Neural cell (in vitro differentiated cells): ENCODE data around the gene GBP5.

Experiments
- EP300 ChIP-seq: fragments of 450-650 bp; conservative IDR thresholded peaks from 2 replicates; pipeline ENCODE4 v1.6.1; 2014; ENCODE audit warnings: antibody characterized with exemption, mild to moderate bottlenecking, moderate library complexity; ENCODE audit not compliant: poor library complexity, severe bottlenecking
- EZH2 ChIP-seq: fragments of 200-600, 300-800 bp; shearing (Covaris generic), sonication (generic); IDR thresholded peaks from 2 replicates; pipeline ENCODE4 v1.6.1; 2014; ENCODE audit warnings: antibody characterized with exemption, low read length, borderline replicate concordance, mild to moderate bottlenecking; ENCODE audit not compliant: insufficient read depth, poor library complexity, severe bottlenecking
- POLR2AphosphoS5 ChIP-seq: IDR thresholded peaks from 2 replicates; pipeline ENCODE4 v1.6.1; 2012
- RAD21 ChIP-seq: fragments of 450-650 bp; conservative IDR thresholded peaks from 2 replicates; pipeline ENCODE4 v1.6.1; 2014; ENCODE audit warnings: antibody characterized with exemption, mild to moderate bottlenecking, moderate library complexity
- SMC3 ChIP-seq: fragments of 450-650 bp; conservative IDR thresholded peaks from 2 replicates; pipeline ENCODE4 v1.6.1; 2014; ENCODE audit warnings: antibody characterized with exemption, mild to moderate bottlenecking, moderate library complexity; ENCODE audit not compliant: poor library complexity
- TF ChIP-seq, protein P1 (sequence below): IDR thresholded peaks from 2 replicates; pipeline ENCODE4 v1.6.1; 2012; ENCODE audit warnings: borderline replicate concordance
- TF ChIP-seq, protein P2 (sequence below): fragments of 450-650 bp; IDR thresholded peaks from 2 replicates; pipeline ENCODE4 v1.5.1; 2014; ENCODE audit warnings: antibody characterized with exemption, mild to moderate bottlenecking, moderate library complexity; ENCODE audit not compliant: poor library complexity, severe bottlenecking

GRCh38 chr1:89309828-89310227, 37.2 kb upstream of the GBP5 start:
- TF ChIP-seq, protein P1, sequence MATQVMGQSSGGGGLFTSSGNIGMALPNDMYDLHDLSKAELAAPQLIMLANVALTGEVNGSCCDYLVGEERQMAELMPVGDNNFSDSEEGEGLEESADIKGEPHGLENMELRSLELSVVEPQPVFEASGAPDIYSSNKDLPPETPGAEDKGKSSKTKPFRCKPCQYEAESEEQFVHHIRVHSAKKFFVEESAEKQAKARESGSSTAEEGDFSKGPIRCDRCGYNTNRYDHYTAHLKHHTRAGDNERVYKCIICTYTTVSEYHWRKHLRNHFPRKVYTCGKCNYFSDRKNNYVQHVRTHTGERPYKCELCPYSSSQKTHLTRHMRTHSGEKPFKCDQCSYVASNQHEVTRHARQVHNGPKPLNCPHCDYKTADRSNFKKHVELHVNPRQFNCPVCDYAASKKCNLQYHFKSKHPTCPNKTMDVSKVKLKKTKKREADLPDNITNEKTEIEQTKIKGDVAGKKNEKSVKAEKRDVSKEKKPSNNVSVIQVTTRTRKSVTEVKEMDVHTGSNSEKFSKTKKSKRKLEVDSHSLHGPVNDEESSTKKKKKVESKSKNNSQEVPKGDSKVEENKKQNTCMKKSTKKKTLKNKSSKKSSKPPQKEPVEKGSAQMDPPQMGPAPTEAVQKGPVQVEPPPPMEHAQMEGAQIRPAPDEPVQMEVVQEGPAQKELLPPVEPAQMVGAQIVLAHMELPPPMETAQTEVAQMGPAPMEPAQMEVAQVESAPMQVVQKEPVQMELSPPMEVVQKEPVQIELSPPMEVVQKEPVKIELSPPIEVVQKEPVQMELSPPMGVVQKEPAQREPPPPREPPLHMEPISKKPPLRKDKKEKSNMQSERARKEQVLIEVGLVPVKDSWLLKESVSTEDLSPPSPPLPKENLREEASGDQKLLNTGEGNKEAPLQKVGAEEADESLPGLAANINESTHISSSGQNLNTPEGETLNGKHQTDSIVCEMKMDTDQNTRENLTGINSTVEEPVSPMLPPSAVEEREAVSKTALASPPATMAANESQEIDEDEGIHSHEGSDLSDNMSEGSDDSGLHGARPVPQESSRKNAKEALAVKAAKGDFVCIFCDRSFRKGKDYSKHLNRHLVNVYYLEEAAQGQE, result no peak
- TF ChIP-seq RAD21, result no peak
- TF ChIP-seq, protein P2, sequence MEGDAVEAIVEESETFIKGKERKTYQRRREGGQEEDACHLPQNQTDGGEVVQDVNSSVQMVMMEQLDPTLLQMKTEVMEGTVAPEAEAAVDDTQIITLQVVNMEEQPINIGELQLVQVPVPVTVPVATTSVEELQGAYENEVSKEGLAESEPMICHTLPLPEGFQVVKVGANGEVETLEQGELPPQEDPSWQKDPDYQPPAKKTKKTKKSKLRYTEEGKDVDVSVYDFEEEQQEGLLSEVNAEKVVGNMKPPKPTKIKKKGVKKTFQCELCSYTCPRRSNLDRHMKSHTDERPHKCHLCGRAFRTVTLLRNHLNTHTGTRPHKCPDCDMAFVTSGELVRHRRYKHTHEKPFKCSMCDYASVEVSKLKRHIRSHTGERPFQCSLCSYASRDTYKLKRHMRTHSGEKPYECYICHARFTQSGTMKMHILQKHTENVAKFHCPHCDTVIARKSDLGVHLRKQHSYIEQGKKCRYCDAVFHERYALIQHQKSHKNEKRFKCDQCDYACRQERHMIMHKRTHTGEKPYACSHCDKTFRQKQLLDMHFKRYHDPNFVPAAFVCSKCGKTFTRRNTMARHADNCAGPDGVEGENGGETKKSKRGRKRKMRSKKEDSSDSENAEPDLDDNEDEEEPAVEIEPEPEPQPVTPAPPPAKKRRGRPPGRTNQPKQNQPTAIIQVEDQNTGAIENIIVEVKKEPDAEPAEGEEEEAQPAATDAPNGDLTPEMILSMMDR, result no peak
- no peak for TF ChIP-seq POLR2AphosphoS5
- TF ChIP-seq EZH2, result no peak
- no peak for TF ChIP-seq EP300
- TF ChIP-seq SMC3, result no peak
